HCT116 (cell line): ENCODE results near the gene PPM1D. TPM values are rescaled to one million over a fixed set of nuclear protein-coding genes. Genes with fewer than 3 reads are reported as not detected.

Experiments
- ATAC-seq: fragments of 200-7000 bp; cut with Tn5 transposase; 2 replicates; pipeline ENCODE4 v1.9.1; 2020; ENCODE audit warnings: mild to moderate bottlenecking, moderate library complexity
- BruUV-seq: library from RNA; stranded (reverse); fragments of 400-500 nt; replicated peaks from 2 replicates; lab custom pipeline; 2021; lab: Mats Ljungman, UMichigan
- CTCF ChIA-PET: fragments of 300-600 bp; sonication (Branson Sonifier 250); formaldehyde crosslinking; loops from one replicate; lab custom pipeline; 2021; ENCODE audit warnings: antibody characterized with exemption; lab: Charles Lee
- POLR2A ChIA-PET: fragments of 300-600, 350-600 bp; sonication (Branson Sonifier 250); formaldehyde crosslinking; loops from one replicate; lab custom pipeline; 2021; ENCODE audit warnings: antibody characterized with exemption; lab: Charles Lee
- RAD21 ChIA-PET, 2 experiments: fragments of 300-600 bp; sonication (Branson Sonifier 250); formaldehyde crosslinking; loops; one replicate each; lab custom pipeline; 2023; ENCODE audit warnings: low total read pairs in 2 of 2; ENCODE audit not compliant: uncharacterized antibody in 2 of 2, unreplicated experiment in 2 of 2, low non-redundant PET in 1 of 2; lab: Charles Lee
- DNase-seq: peaks from one replicate; pipeline ENCODE4 v3.0.0-alpha.2; 2010; ENCODE audit warnings: low read depth, low spot score
- H2AFZ ChIP-seq: fragments of 200-600 bp; shearing (Covaris generic), sonication (generic); 2 replicates; pipeline ENCODE4 v1.6.1; 2017; ENCODE audit warnings: low read depth, mixed run types, mixed read lengths, antibody characterized with exemption, low read length; ENCODE audit not compliant: poor library complexity, severe bottlenecking
- H3K27ac ChIP-seq: 2 replicates; pipeline ENCODE4 v1.5.1; 2012; ENCODE audit warnings: low read depth, low read length
- H3K27me3 ChIP-seq: fragments of 200-600 bp; sonication (generic); 2 replicates; pipeline ENCODE4 v1.6.1; 2016; ENCODE audit warnings: mixed run types, low read length, mixed read lengths; ENCODE audit not compliant: insufficient read depth
- H3K36me3 ChIP-seq, 2 experiments: fragments of 200-500 bp in 1 of 2; fragments of 200-600 bp in 1 of 2; sonication (Bioruptor generic) in 1 of 2; sonication (generic) in 1 of 2; 2 replicates each; pipeline versions ENCODE4 v1.5.1 to v1.6.1; 2014 to 2016; ENCODE audit warnings: low read length in 2 of 2, inconsistent platforms in 1 of 2, mixed read lengths in 1 of 2, mixed run types in 1 of 2; ENCODE audit not compliant: insufficient read depth in 2 of 2, control insufficient read depth in 1 of 2
- H3K4me1 ChIP-seq, 2 experiments: fragments of 200-600 bp in 1 of 2; sonication (generic) in 1 of 2; 2 replicates each; pipeline versions ENCODE4 v1.5.1 to v1.6.1; 2012 to 2017; ENCODE audit warnings: low read length in 2 of 2, inconsistent platforms in 1 of 2, mild to moderate bottlenecking in 1 of 2, mixed read lengths in 1 of 2, mixed run types in 1 of 2, moderate library complexity in 1 of 2; ENCODE audit not compliant: insufficient read depth in 2 of 2, control insufficient read depth in 1 of 2
- H3K4me2 ChIP-seq: fragments of 200-600 bp; sonication (generic); 2 replicates; pipeline ENCODE4 v1.6.1; 2017; ENCODE audit warnings: mixed run types, low read length, mixed read lengths
- H3K4me3 ChIP-seq, 2 experiments: fragments of 200-600 bp in 1 of 2; sonication (generic) in 1 of 2; replicated peaks in 1 of 2; 2 replicates each; pipeline ENCODE4 v1.5.1; 2011 to 2016; ENCODE audit warnings: low read length in 2 of 2, control low read depth in 1 of 2, low read depth in 1 of 2, mild to moderate bottlenecking in 1 of 2, mixed read lengths in 1 of 2, mixed run types in 1 of 2
- H3K79me2 ChIP-seq: fragments of 200-600 bp; sonication (generic); 2 replicates; pipeline ENCODE4 v1.6.1; 2017; ENCODE audit warnings: mild to moderate bottlenecking, mixed run types, low read length, moderate library complexity, mixed read lengths; ENCODE audit not compliant: insufficient read depth
- H3K9ac ChIP-seq: fragments of 200-600 bp; sonication (generic); 2 replicates; pipeline ENCODE4 v1.6.1; 2016; ENCODE audit warnings: low read length, mixed read lengths
- H3K9me2 ChIP-seq: fragments of 200-600 bp; sonication (generic), shearing (Covaris generic); 2 replicates; pipeline ENCODE4 v1.6.1; 2017; ENCODE audit warnings: mixed run types, mild to moderate bottlenecking, moderate library complexity; ENCODE audit not compliant: insufficient read depth
- H3K9me3 ChIP-seq, 2 experiments: fragments of 200-500 bp in 1 of 2; fragments of 200-600 bp in 1 of 2; sonication (Bioruptor generic) in 1 of 2; sonication (generic) in 1 of 2; 2 replicates each; pipeline ENCODE4 v1.6.1; 2014 to 2017; ENCODE audit warnings: low read length in 2 of 2, mixed read lengths in 2 of 2, inconsistent platforms in 1 of 2, low read depth in 1 of 2, mild to moderate bottlenecking in 1 of 2, mixed run types in 1 of 2, moderate library complexity in 1 of 2; ENCODE audit not compliant: control insufficient read depth in 1 of 2, insufficient read depth in 1 of 2
- H4K20me1 ChIP-seq: fragments of 200-600 bp; sonication (generic), shearing (Covaris generic); 2 replicates; pipeline ENCODE4 v1.6.1; 2017; ENCODE audit warnings: mixed run types, mild to moderate bottlenecking, moderate library complexity; ENCODE audit not compliant: insufficient read depth
- ATF3 ChIP-seq: IDR thresholded peaks from 2 replicates; pipeline ENCODE4 v1.6.1; 2012
- CBX3 ChIP-seq: IDR thresholded peaks from 2 replicates; pipeline ENCODE4 v1.6.1; 2012; ENCODE audit warnings: low read depth
- CTCF ChIP-seq, 3 experiments: fragments of 200-600 bp in 1 of 3; sonication (generic) in 1 of 3; IDR thresholded peaks in 2 of 3; conservative IDR thresholded peaks in 1 of 3; 2 replicates each; pipeline ENCODE4 v1.5.1; 2012 to 2017; ENCODE audit warnings: low read depth in 2 of 3, low read length in 2 of 3, antibody characterized with exemption in 1 of 3, borderline replicate concordance in 1 of 3, control low read depth in 1 of 3, mild to moderate bottlenecking in 1 of 3, mixed read lengths in 1 of 3, mixed run types in 1 of 3, moderate library complexity in 1 of 3; ENCODE audit not compliant: insufficient read depth in 1 of 3
- EGR1 ChIP-seq: IDR thresholded peaks from 2 replicates; pipeline ENCODE4 v1.6.1; 2012; ENCODE audit warnings: low read depth
- ELF1 ChIP-seq: IDR thresholded peaks from 2 replicates; pipeline ENCODE4 v1.6.1; 2012; ENCODE audit warnings: low read depth, borderline replicate concordance
- EZH2phosphoT487 ChIP-seq: fragments of 200-600 bp; IDR thresholded peaks from 2 replicates; pipeline ENCODE4 v1.6.1; 2018; ENCODE audit warnings: antibody characterized with exemption, borderline replicate concordance
- JUND ChIP-seq: IDR thresholded peaks from 2 replicates; pipeline ENCODE4 v1.6.1; 2012
- MAX ChIP-seq: IDR thresholded peaks from 2 replicates; pipeline ENCODE4 v1.6.1; 2012
- POLR2A ChIP-seq: IDR thresholded peaks from 2 replicates; pipeline ENCODE4 v1.7.0; 2011; ENCODE audit warnings: borderline replicate concordance; ENCODE audit not compliant: insufficient read depth, insufficient read length; ENCODE audit errors: extremely low read depth
- POLR2AphosphoS5 ChIP-seq: IDR thresholded peaks from 2 replicates; pipeline ENCODE4 v1.6.1; 2011; ENCODE audit warnings: mild to moderate bottlenecking, low read depth, low read length, moderate library complexity
- SIN3A ChIP-seq: IDR thresholded peaks from 2 replicates; pipeline ENCODE4 v1.6.1; 2012; ENCODE audit warnings: low read depth
- SRF ChIP-seq: IDR thresholded peaks from 2 replicates; pipeline ENCODE4 v1.6.1; 2012; ENCODE audit warnings: low read depth
- TCF7L2 ChIP-seq: IDR thresholded peaks from 2 replicates; pipeline ENCODE4 v1.7.0; 2011; ENCODE audit warnings: borderline replicate concordance, inconsistent platforms; ENCODE audit not compliant: insufficient read depth, insufficient read length; ENCODE audit errors: extremely low read depth
- YY1 ChIP-seq: IDR thresholded peaks from 2 replicates; pipeline ENCODE4 v1.6.1; 2011; ENCODE audit warnings: low read length, low read depth, moderate library complexity, mild to moderate bottlenecking; ENCODE audit not compliant: insufficient replicate concordance; ENCODE audit errors: extremely low read depth
- ZBTB33 ChIP-seq: IDR thresholded peaks from 2 replicates; pipeline ENCODE4 v1.6.1; 2011; ENCODE audit warnings: mild to moderate bottlenecking, low read length, moderate library complexity; ENCODE audit not compliant: insufficient replicate concordance; ENCODE audit errors: extremely low read depth
- ZFX ChIP-seq: fragments of 450-650 bp; IDR thresholded peaks from 2 replicates; pipeline ENCODE4 v1.6.1; 2017
- ZNF274 ChIP-seq: fragments of 200-500 bp; sonication (Bioruptor generic); IDR thresholded peaks from 2 replicates; pipeline ENCODE4 v1.6.1; 2014; ENCODE audit warnings: mild to moderate bottlenecking, low read depth, low read length, inconsistent platforms
- intact Hi-C: fragments of 100-400 bp; cut with micrococcal nuclease; formaldehyde crosslinking; loops from 2 replicates; pipeline ENCODE4 v1.10.0; 2022
- total RNA-seq: library from RNA; stranded (reverse); gene quantifications from one replicate; pipeline ENCODE4 v1.2.1, GENCODE V29; 2021; ENCODE audit not compliant: unreplicated experiment

Gene PPM1D
- total RNA-seq, 1 experiment from 2014 or later: 29.1 TPM

- Histone ChIP-seq H3K79me2 (peaks cover 36% of the 10 kb centered on the region), H3K4me3 (no peak overlapping the region)
- BruUV-seq: no TSS peak
Measured at GRCh38 chr17:60653569-60653968, 53.6 kb downstream of the PPM1D start.

More at GRCh38 chr17:60653569-60653968, 53.6 kb downstream of the PPM1D start:
- Histone ChIP-seq H3K9me3 (no peaks in the 10 kb centered on the region), H2AFZ (no peak overlapping the region), H3K27ac (no peak overlapping the region), H4K20me1 (no peaks in the 10 kb centered on the region), H3K27me3 (no peaks in the 10 kb centered on the region), H3K4me2 (no peak overlapping the region), H3K4me1 (no peaks in the 10 kb centered on the region), H3K9me2 (no peaks in the 10 kb centered on the region), H3K36me3 (peaks cover 11 to 12% of the 10 kb centered on the region in 2 experiments; a peak in 3 of 4 replicates), H3K9ac (no peak overlapping the region)
- POLR2A ChIA-PET: no interaction called here
- CTCF ChIA-PET: interaction anchor here (1.6 kb wide), 1 partner anchor 13 kb away, joined by 5 read pairs; no protein-coding TSS in a partner anchor
- DNase-seq: no peak
- intact Hi-C loops: no loop called here
- TF ChIP-seq CBX3 (no peak), CTCF (IDR thresholded peaks at IDR 0.05 in 2 of 3, conservative IDR thresholded peaks at IDR 0.05 in 1 of 3; ENCODE audit: borderline replicate concordance in 1 of 3, insufficient read depth in 1 of 3, low read depth in 2 of 3, low read length in 2 of 3) (no peak), ELF1 (no peak), ZBTB33 (no peak), YY1 (no peak), ZFX (no peak), POLR2A (no peak), EZH2phosphoT487 (no peak), ATF3 (no peak), POLR2AphosphoS5 (no peak), TCF7L2 (no peak), MAX (no peak), EGR1 (no peak), SRF (no peak), JUND (no peak), ZNF274 (no peak), SIN3A (no peak)
- ATAC-seq: no peak
- RAD21 ChIA-PET: no interaction called here
